GM12892 (cell line): Measurements from ENCODE around the gene KRT81.

ENCODE experiments used
- POLR2A ChIP-seq: IDR thresholded peaks from 2 replicates; pipeline ENCODE4 v1.6.1; 2011; ENCODE audit warnings: low read depth, low read length, control low read depth
- POLR2AphosphoS5 ChIP-seq: IDR thresholded peaks from 2 replicates; pipeline ENCODE4 v1.6.1; 2011; ENCODE audit warnings: low read depth, low read length, control low read depth
- TAF1 ChIP-seq: IDR thresholded peaks from 2 replicates; pipeline ENCODE4 v1.6.1; 2011; ENCODE audit warnings: low read depth, mild to moderate bottlenecking, control low read depth, low read length, borderline replicate concordance

- TF ChIP-seq TAF1 = no peak
- TF ChIP-seq POLR2AphosphoS5 = no peak
- TF ChIP-seq POLR2A = no peak
Observed at GRCh38 chr12:52266514-52266913, 24.8 kb downstream of the KRT81 start.
